Activated CD4-positive, alpha-beta memory T cell treated with anti-CD3 and anti-CD28 coated beads for 36 hours (primary cell): ENCODE data around the gene HAO1. TPM values are rescaled to one million over a fixed set of nuclear protein-coding genes. Genes with fewer than 3 reads are reported as not detected.
"Not testable (repeated sequence)": the region's sequence is repeated elsewhere in the genome, so short reads cannot be mapped to it uniquely, and the experiment has no call there.

Experiments
- CTCF ChIA-PET: fragments of 350-600 bp; sonication (Branson Sonifier 250); formaldehyde crosslinking; loops from one replicate; lab custom pipeline; 2021; ENCODE audit warnings: antibody characterized with exemption, inconsistent platforms; lab: Charles Lee
- POLR2A ChIA-PET: fragments of 350-600 bp; sonication (Branson Sonifier 250); formaldehyde crosslinking; loops from one replicate; lab custom pipeline; 2021; ENCODE audit warnings: antibody characterized with exemption; lab: Charles Lee
- DNase-seq: peaks from one replicate; pipeline ENCODE4 v3.0.0-alpha.2; 2020
- H3K27ac Mint-ChIP-seq: one replicate; pipeline ENCODE4 v1.8.0; 2021; ENCODE audit warnings: mixed read lengths
- H3K27me3 Mint-ChIP-seq: one replicate; pipeline ENCODE4 v1.8.0; 2021; ENCODE audit warnings: mixed read lengths
- H3K36me3 Mint-ChIP-seq: one replicate; pipeline ENCODE4 v1.8.0; 2021; ENCODE audit warnings: mixed read lengths
- H3K4me1 Mint-ChIP-seq: one replicate; pipeline ENCODE4 v1.8.0; 2021; ENCODE audit warnings: low read depth, mixed read lengths
- H3K4me3 Mint-ChIP-seq: one replicate; pipeline ENCODE4 v1.8.0; 2021; ENCODE audit warnings: mild to moderate bottlenecking, mixed read lengths
- H3K9me3 Mint-ChIP-seq: one replicate; pipeline ENCODE4 v1.8.0; 2021; ENCODE audit warnings: mixed read lengths
- intact Hi-C: fragments of 100-400 bp; cut with micrococcal nuclease; formaldehyde crosslinking; loops from one replicate; pipeline ENCODE4 v1.15.1; 2023
- total RNA-seq, 2 experiments: library from RNA; stranded (reverse); gene quantifications; one replicate each; pipeline ENCODE4 v1.2.3, GENCODE V29; 2021

The HAO1 gene
- total RNA-seq, 2 experiments from 2014 or later: not detected

DNA sequence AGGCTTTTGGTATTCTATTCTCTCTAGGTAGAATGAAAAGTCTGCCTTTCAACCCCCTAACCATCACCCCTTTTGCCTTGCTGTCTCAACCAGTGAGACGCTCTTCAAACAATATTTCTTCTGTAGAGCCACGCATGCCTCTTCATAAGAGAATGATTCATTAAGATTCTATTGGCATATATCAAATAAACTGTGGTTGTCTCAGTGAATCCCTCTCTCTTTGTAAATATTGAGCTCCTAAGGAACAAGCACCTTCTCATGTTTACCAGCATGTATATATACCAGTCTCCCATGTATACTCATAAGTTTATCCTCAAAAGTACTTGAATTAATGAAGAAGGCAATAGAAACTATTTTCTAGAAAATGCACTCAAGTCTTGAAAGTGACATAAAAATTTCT, 90.6 kb downstream of the HAO1 start:
- no peak for DNase-seq
- CTCF ChIA-PET: no interaction called here
- POLR2A ChIA-PET: no interaction called here
- Mint-ChIP-seq H3K36me3 (no peaks in the 10 kb centered on the region), H3K27me3 (peaks cover 1% of the 10 kb centered on the region), H3K9me3 (no peaks in the 10 kb centered on the region), H3K4me3 (no peak overlapping the region), H3K4me1 (no peaks in the 10 kb centered on the region), H3K27ac (no peak overlapping the region)
- intact Hi-C loops: no loop called here

DNA sequence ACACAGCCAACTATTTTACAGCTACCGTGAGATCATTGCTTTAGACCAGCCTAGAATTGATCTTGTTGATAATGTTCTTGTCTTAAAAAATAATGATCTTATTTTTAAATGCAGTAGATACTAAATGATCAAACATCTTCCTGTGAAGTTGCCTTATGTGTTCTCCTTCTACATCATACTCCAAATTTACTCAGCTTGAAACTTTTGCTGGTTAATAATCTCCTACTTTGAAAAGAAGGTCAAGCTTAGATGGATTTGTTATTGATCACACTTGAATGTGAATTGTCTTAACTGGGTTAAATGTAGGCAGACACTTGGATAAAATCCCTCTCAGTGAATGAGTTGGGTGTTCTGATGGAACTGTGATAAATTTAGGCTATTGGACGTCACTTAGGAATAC, 91.9 kb downstream of the HAO1 start:
- Mint-ChIP-seq H3K9me3 (no peaks in the 10 kb centered on the region), H3K4me1 (no peaks in the 10 kb centered on the region), H3K4me3 (no peak overlapping the region), H3K27me3 (peaks cover 1% of the 10 kb centered on the region), H3K36me3 (no peaks in the 10 kb centered on the region), H3K27ac (no peak overlapping the region)
- intact Hi-C loops: no loop called here
- ChIA-PET POLR2A (no interaction called here), CTCF (no interaction called here)
- no peak for DNase-seq

- no peak for DNase-seq
- no peaks in the 10 kb centered on the region for H3K9me3 Mint-ChIP-seq
- ChIA-PET POLR2A (no interaction called here), CTCF (no interaction called here)
- H3K27me3 Mint-ChIP-seq: no peaks in the 10 kb centered on the region
- no peak overlapping the region for H3K4me3 Mint-ChIP-seq
- no peak overlapping the region for H3K27ac Mint-ChIP-seq
- no peaks in the 10 kb centered on the region for H3K36me3 Mint-ChIP-seq
- H3K4me1 Mint-ChIP-seq: no peaks in the 10 kb centered on the region
- intact Hi-C loops: no loop called here
Observed at GRCh38 chr20:7843613-7844012, 96.6 kb downstream of the HAO1 start.

GRCh38 chr20:7841971-7842310, 98.3 kb downstream of the HAO1 start:
- intact Hi-C loops: no loop called here
- H3K4me3 Mint-ChIP-seq: no peak overlapping the region
- no peaks in the 10 kb centered on the region for H3K9me3 Mint-ChIP-seq
- no peak overlapping the region for H3K27ac Mint-ChIP-seq
- CTCF ChIA-PET: no interaction called here
- H3K4me1 Mint-ChIP-seq: no peaks in the 10 kb centered on the region
- no peaks in the 10 kb centered on the region for H3K27me3 Mint-ChIP-seq
- DNase-seq: no peak
- no peaks in the 10 kb centered on the region for H3K36me3 Mint-ChIP-seq
- POLR2A ChIA-PET: no interaction called here

- Mint-ChIP-seq H3K4me1 (no peaks in the 10 kb centered on the region), H3K27me3 (no peaks in the 10 kb centered on the region), H3K4me3 (no peak overlapping the region), H3K36me3 (no peaks in the 10 kb centered on the region), H3K27ac (no peak overlapping the region), H3K9me3 (no peaks in the 10 kb centered on the region)
- ChIA-PET POLR2A (no interaction called here), CTCF (no interaction called here)
- no peak for DNase-seq
- intact Hi-C loops: no loop called here
Observed at GRCh38 chr20:7841291-7841970, 98.8 kb downstream of the HAO1 start.

DNA sequence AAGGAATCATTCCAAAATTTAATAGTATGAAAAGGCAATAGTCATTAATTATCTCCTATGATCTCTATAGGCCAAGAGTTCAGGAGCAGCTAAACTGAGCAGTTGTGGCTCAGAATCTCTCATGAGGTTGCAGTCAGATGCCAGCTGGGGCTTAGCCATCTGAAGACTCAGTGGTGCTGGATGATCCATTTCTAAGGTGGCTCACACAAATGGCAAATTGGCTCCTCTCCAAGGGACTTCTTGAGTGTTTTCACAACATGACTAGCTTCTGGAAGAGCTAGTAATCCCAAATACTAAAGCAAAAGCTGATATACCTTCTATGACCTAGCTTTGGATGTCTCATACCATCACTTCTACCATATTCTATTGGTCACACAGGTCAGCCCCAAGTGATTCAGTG, 104.2 kb downstream of the HAO1 start:
- Mint-ChIP-seq H3K4me1 (no peaks in the 10 kb centered on the region), H3K27me3 (no peaks in the 10 kb centered on the region), H3K27ac (no peak overlapping the region), H3K4me3 (no peak overlapping the region), H3K9me3 (peaks cover 13% of the 10 kb centered on the region), H3K36me3 (no peaks in the 10 kb centered on the region)
- ChIA-PET CTCF (no interaction called here), POLR2A (no interaction called here)
- DNase-seq: no peak
- intact Hi-C loops: no loop called here

- H3K27me3 Mint-ChIP-seq, H3K27ac Mint-ChIP-seq, H3K4me1 Mint-ChIP-seq, POLR2A ChIA-PET, H3K4me3 Mint-ChIP-seq, intact Hi-C loops, CTCF ChIA-PET, H3K36me3 Mint-ChIP-seq, DNase-seq: not testable (repeated sequence)
- peaks cover 13% of the 10 kb centered on the region for H3K9me3 Mint-ChIP-seq
Observed at GRCh38 chr20:7834441-7834840, 105.8 kb downstream of the HAO1 start.

Other genes with a start within 250 kb of the HAO1 start
- gene TMX4, start 79.3 kb upstream of the HAO1 start, total RNA-seq: 10 to 100 TPM; 33.2 to 35.9 TPM
- 1 to 10 TPM; 3.9 to 4.0 TPM for gene PLCB1, start 191.8 kb upstream of the HAO1 start, total RNA-seq